SK-N-MC (cell line): ENCODE data around the gene FADS6.

Experiments used
- EZH2 ChIP-seq: fragments of 200-600 bp; sonication (generic); IDR thresholded peaks from one replicate; pipeline ENCODE4 v1.6.1; 2017; ENCODE audit warnings: antibody characterized with exemption
- POLR2AphosphoS5 ChIP-seq: IDR thresholded peaks from 2 replicates; pipeline ENCODE4 v1.6.1; 2012; ENCODE audit warnings: mild to moderate bottlenecking, low read depth, low read length, borderline replicate concordance

DNA sequence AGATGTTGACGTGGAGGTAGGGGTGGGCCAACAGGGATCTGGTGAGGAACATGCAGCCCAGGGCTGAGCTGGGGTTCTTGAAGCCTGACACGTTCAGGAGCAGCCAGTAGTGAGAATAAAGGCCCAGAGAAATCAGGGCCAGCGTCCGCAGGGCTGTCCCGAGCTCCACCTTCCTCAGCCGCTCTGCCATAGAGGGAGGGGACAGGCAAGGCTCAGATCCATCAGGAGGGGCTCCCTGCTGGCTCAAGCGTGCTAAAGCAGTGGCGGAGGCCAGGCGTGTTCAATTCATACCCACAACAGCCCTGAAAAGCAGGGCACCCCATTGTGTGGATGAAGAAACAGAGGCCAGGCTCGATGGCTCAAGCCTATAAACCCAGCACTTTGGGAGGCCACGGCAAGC is 12.4 kb downstream of the FADS6 start:
- TF ChIP-seq EZH2 (no peak), POLR2AphosphoS5 (no peak)
